Vagina (tissue), 2 donors: ENCODE measurements around the gene MAPKBP1. TPM values are rescaled to one million over a fixed set of nuclear protein-coding genes. Genes with fewer than 3 reads are reported as not detected.

Source experiments
- DNase-seq, 2 donors: peaks; one replicate each; pipeline ENCODE4 v3.0.0-alpha.2; 2017; ENCODE audit errors: extremely low spot score in 2 of 2
- H3K27ac ChIP-seq: fragments of 200-600 bp; sonication (generic); one replicate; pipeline ENCODE4 v1.5.1; 2019
- H3K27me3 ChIP-seq: fragments of 200-600 bp; sonication (generic); one replicate; pipeline ENCODE4 v1.5.1; 2019
- H3K36me3 ChIP-seq, 2 donors: fragments of 200-600 bp; sonication (generic); one replicate each; pipeline ENCODE4 v1.5.1; 2017 to 2019
- H3K4me1 ChIP-seq: fragments of 200-600 bp; sonication (generic); one replicate; pipeline ENCODE4 v1.5.1; 2019
- H3K4me3 ChIP-seq, 2 donors: fragments of 200-600 bp; sonication (generic); 1 replicate in 1 of 2; 2 replicates in 1 of 2; pipeline ENCODE4 v1.5.1; 2016 to 2019
- H3K9me3 ChIP-seq: fragments of 200-600 bp; sonication (generic); one replicate; pipeline ENCODE4 v1.5.1; 2019
- POLR2A ChIP-seq, 2 donors: fragments of 450-650 bp; IDR thresholded peaks; one replicate each; pipeline ENCODE4 v1.6.1; 2017; ENCODE audit warnings: antibody characterized with exemption in 2 of 2, mild to moderate bottlenecking in 2 of 2, moderate library complexity in 2 of 2
- POLR2AphosphoS5 ChIP-seq, 2 donors: sonication (generic); formaldehyde crosslinking; IDR thresholded peaks; one replicate each; pipeline ENCODE4 v1.9.0; 2017; ENCODE audit warnings: antibody characterized with exemption in 2 of 2, mild to moderate bottlenecking in 2 of 2, low read depth in 1 of 2; ENCODE audit not compliant: insufficient read depth in 1 of 2
- intact Hi-C: fragments of 100-400 bp; cut with DNase I; formaldehyde crosslinking; loops from one replicate; pipeline ENCODE4 v1.15.1; 2023
- total RNA-seq: library from RNA; depleted of rRNA; stranded (reverse); fragments of >200 nt; gene quantifications from one replicate; pipeline ENCODE4 v1.2.3, GENCODE V29; 2016
- TF ChIP-seq, protein P1 (sequence below), 3 experiments: fragments of 450-650 bp in 2 of 3; fragments of 200-600 bp in 1 of 3; sonication (generic) in 1 of 3; IDR thresholded peaks; one replicate each; pipeline ENCODE4 v1.5.1; 2017 to 2019; ENCODE audit warnings: antibody characterized with exemption in 3 of 3, mild to moderate bottlenecking in 2 of 3, moderate library complexity in 2 of 3

The MAPKBP1 gene
- total RNA-seq, 1 donor from 2014 or later: 35.8 TPM

DNA sequence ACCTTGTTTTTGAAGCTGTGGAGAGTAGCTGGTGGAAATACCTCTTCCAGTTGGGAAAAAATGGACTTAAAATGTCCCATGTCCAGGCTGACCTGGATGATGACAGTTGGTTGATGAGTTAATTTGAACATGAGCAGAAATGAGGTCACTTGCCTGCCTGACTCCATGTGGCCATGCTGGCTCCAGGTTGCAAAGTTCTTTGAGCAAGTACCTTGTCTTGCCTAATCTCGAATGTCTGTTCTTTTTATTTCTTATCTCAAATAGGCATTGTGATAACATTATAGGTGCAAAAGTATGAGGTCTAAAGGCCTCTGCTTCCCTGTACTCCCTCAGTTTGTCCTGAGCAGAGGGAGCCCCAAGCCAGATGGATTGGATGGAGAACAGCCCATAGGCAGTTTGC is 9.0 kb downstream of the MAPKBP1 start:
- intact Hi-C loops: no loop called here
- H3K9me3 ChIP-seq: no peaks in the 10 kb centered on the region
- no peaks in the 10 kb centered on the region for H3K36me3 ChIP-seq
- no peak for DNase-seq
- no peaks in the 10 kb centered on the region for H3K27me3 ChIP-seq
- H3K4me3 ChIP-seq: no peak overlapping the region
- H3K4me1 ChIP-seq: peaks cover 38% of the 10 kb centered on the region
- TF ChIP-seq, protein P1, sequence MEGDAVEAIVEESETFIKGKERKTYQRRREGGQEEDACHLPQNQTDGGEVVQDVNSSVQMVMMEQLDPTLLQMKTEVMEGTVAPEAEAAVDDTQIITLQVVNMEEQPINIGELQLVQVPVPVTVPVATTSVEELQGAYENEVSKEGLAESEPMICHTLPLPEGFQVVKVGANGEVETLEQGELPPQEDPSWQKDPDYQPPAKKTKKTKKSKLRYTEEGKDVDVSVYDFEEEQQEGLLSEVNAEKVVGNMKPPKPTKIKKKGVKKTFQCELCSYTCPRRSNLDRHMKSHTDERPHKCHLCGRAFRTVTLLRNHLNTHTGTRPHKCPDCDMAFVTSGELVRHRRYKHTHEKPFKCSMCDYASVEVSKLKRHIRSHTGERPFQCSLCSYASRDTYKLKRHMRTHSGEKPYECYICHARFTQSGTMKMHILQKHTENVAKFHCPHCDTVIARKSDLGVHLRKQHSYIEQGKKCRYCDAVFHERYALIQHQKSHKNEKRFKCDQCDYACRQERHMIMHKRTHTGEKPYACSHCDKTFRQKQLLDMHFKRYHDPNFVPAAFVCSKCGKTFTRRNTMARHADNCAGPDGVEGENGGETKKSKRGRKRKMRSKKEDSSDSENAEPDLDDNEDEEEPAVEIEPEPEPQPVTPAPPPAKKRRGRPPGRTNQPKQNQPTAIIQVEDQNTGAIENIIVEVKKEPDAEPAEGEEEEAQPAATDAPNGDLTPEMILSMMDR (IDR thresholded peaks at IDR 0.05): no peak
- TF ChIP-seq POLR2AphosphoS5 (IDR thresholded peaks at IDR 0.05; ENCODE audit: insufficient read depth in 1 of 2, low read depth in 1 of 2) (no peak), POLR2A (IDR thresholded peaks at IDR 0.05) (no peak)
- no peak overlapping the region for H3K27ac ChIP-seq

DNA sequence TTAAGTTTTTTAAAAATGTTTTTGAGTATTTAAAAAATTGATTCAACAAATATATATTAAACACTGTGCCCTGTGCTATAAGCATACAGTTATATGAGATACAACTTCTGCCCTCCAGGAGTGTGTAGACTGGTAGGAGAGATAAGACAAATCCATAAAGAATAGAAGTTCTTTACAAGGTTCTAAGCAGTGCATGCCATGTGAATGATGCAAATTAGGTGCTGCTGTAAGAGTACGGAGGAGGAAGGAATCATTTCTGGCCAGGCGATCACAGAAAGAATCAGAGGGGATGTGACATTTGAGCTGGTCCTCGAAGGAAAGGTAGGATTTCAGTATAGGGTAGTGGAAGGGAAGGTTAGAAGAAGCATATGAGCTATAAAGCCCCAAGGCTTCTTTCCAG is 14.0 kb downstream of the MAPKBP1 start:
- Histone ChIP-seq H3K36me3 (no peaks in the 10 kb centered on the region), H3K4me3 (no peak overlapping the region), H3K27ac (no peak overlapping the region), H3K4me1 (peaks cover 46% of the 10 kb centered on the region), H3K9me3 (no peaks in the 10 kb centered on the region), H3K27me3 (no peaks in the 10 kb centered on the region)
- TF ChIP-seq POLR2AphosphoS5 (IDR thresholded peaks at IDR 0.05; ENCODE audit: insufficient read depth in 1 of 2, low read depth in 1 of 2) (no peak), POLR2A (IDR thresholded peaks at IDR 0.05) (no peak)
- TF ChIP-seq, protein P1 (IDR thresholded peaks at IDR 0.05): no peak
- DNase-seq: no peak
- intact Hi-C loops: no loop called here

DNA sequence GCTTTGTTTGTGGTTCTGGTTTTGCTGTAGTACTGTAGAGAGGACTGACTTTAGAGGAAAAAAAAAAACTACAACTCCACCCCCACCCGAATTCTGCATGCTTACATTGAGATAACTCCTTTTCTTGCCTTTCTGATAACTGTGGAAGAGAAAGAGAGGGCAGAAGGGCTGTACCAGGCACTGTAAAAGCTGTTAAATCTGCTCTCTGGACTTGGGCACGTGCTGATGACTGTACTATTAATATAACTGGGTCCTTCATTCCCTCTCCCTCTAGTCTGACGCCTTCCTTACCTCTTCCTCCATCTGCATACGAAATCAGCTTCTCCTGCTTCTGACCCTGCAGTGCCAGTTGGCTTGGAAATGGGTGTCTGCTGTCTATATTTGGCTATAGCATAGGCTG is 15.0 kb downstream of the MAPKBP1 start:
- intact Hi-C loops: no loop called here
- Histone ChIP-seq H3K4me1 (peaks cover 52% of the 10 kb centered on the region), H3K27me3 (no peaks in the 10 kb centered on the region), H3K9me3 (no peaks in the 10 kb centered on the region), H3K27ac (no peak overlapping the region), H3K36me3 (no peaks in the 10 kb centered on the region), H3K4me3 (no peak overlapping the region)
- no peak for TF ChIP-seq POLR2A (IDR thresholded peaks at IDR 0.05)
- TF ChIP-seq, protein P1 (IDR thresholded peaks at IDR 0.05): no peak
- no peak for TF ChIP-seq POLR2AphosphoS5 (IDR thresholded peaks at IDR 0.05; ENCODE audit: insufficient read depth in 1 of 2, low read depth in 1 of 2)
- DNase-seq: no peak

- H3K4me1 ChIP-seq: peaks cover 56% of the 10 kb centered on the region
- TF ChIP-seq POLR2A (IDR thresholded peaks at IDR 0.05) (no peak), POLR2AphosphoS5 (IDR thresholded peaks at IDR 0.05; ENCODE audit: insufficient read depth in 1 of 2, low read depth in 1 of 2) (no peak)
- TF ChIP-seq, protein P1 (IDR thresholded peaks at IDR 0.05): no peak
Measured at GRCh38 chr15:41789662-41790061, 15.4 kb downstream of the MAPKBP1 start.

GRCh38 chr15:41790169-41790568 is 15.9 kb downstream of the MAPKBP1 start:
- Histone ChIP-seq H3K27me3 (no peaks in the 10 kb centered on the region), H3K36me3 (no peaks in the 10 kb centered on the region), H3K27ac (no peak overlapping the region), H3K4me1 (peaks cover 61% of the 10 kb centered on the region), H3K4me3 (no peak overlapping the region), H3K9me3 (no peaks in the 10 kb centered on the region)
- no peak for DNase-seq
- no peak for TF ChIP-seq POLR2A (IDR thresholded peaks at IDR 0.05)
- TF ChIP-seq, protein P1 (IDR thresholded peaks at IDR 0.05): no peak
- intact Hi-C loops: no loop called here

More at GRCh38 chr15:41789662-41790061, 15.4 kb downstream of the MAPKBP1 start:
- intact Hi-C loops: no loop called here
- Histone ChIP-seq H3K27me3 (no peaks in the 10 kb centered on the region), H3K27ac (no peak overlapping the region), H3K36me3 (no peaks in the 10 kb centered on the region), H3K4me3 (no peak overlapping the region), H3K9me3 (no peaks in the 10 kb centered on the region)
- DNase-seq: no peak
